ENCODE measurements around the gene KCTD19.

KCTD19 gene

DNA sequence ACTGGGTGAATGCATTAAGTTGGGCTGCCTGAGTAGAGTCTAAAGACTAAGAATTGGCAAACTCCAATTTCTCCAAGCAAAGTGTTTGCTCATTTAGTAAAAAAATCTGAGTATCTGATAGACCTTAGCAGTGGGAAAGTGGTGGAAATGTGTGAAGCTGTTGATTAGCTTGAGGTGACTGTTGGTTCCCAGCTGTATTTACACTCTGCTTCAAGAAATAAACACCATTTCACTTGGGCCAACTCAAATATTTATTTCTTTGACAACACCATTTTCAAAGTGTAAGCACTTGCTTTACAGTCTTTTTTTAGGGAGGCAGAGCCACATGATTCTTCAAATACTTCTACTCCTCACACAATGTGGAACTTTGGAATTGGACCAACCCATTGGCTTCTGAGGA, 8.7 kb downstream of the KCTD19 start:
- no peak for DNase-seq (ENCODE audit: low read depth in 2 of 2)

- no peak for DNase-seq (ENCODE audit: low read depth in 2 of 2)
Measured at GRCh38 chr16:67312719-67313118, 13.8 kb downstream of the KCTD19 start.

DNA sequence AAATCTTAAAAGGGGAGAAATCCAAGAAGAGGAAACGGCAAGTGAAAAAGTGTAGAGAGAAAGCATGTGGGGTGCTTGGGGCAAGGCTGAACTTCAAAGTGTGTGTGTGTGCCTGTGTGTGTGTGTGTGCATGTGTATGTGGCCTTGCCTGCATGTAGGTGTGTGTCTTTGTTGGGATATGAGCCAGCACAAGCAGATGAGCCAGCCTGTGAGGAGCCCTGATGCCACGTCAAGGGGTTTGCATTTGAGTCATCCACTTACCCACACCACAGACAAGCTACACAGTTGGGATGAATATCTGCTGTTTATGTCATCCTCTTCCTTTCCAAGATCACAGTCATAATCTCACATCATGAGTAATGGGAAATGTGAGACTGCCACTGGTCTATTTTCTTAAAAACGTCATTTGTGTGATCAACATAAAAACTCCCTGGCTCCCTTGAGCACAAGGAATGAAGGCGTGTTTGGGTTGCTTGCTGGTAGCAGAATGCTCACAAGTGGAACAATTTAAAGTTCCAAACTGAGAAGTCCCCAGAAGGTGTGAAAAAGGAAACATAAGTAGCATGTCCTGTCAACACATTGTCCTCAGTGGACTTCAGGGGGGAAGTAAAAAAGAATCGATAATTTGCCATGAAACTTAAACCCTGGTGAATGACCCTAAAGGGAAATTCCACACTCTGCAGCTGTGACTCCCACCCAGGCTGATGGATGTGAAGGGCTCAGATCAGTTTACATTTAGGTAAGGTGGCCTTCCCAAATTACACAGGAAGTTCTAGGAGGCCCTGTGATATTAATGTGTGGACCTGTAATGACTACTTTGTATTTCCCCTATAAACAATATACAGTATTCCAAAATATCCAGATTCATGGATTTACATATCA, 14.7 kb downstream of the KCTD19 start:
- peak in 1 of 2 donors; percentile 4 for DNase-seq (ENCODE audit: low read depth in 2 of 2)

- DNase-seq (ENCODE audit: low read depth in 2 of 2), result no peak
Measured at GRCh38 chr16:67310561-67310960, 16.0 kb downstream of the KCTD19 start.

DNA sequence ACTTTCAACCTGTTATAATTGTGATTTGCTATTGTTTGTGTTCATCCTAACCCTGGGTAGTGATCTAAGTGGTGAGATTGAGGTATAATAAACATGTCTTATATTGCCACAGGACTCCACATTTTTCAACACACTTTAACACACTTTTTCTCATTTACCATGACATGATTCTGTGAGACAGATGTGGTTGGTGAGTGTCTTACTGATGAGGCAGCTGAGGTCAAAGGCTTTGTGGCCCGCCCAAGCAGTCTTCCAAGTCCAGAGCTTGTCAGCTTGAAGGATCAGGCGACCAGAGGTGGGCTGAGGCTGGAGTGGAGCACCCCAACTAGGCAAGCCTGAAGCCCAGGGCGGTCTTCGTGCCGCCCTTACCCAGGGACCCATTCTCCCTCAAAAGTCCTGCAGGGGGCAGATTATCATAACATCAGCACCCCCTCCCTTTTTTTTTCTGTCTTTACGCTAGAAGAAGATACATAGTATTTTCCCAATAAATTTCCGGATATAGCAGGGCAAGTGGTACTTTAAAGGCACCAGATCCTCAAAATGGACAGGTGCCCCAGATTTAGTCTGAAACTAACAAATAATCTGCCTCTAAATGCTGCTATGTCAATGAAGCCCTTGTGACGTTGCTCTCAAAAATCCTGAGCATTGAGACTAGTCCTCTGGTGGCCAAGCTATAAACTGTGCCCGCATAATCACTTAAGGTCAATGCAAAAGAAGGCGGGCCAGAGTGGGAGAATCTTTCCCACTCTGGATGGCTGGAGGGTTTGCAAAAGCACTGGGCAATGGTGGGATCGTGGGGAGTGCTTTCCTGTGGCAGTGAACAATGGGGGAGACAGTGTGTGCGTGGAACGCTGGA, 21.1 kb downstream of the KCTD19 start:
- no peak for DNase-seq (ENCODE audit: low read depth in 2 of 2)

GRCh38 chr16:67304020-67304419, 22.5 kb downstream of the KCTD19 start:
- no peak for DNase-seq (ENCODE audit: low read depth in 2 of 2)

DNA sequence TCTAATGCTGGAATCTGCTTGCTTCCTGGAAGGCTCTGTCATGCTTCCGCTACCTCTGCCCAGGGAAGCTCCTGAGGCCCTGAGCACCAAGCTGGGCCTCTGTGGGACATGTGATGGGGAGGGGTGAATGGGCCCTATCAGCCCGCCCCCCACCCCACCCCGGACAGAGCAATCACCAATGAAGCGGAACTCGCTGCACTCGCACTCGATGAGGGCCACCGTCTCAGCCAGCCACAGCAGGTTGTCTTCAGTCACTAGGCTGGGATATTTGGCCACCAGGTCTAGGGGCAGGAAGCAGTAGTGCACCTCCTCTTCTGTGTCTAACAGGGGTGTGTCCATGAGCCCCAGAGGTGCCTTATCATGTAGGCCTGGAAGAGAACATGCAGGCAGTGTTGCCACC, 23.6 kb downstream of the KCTD19 start:
- no peak for DNase-seq (ENCODE audit: low read depth in 2 of 2)

DNA sequence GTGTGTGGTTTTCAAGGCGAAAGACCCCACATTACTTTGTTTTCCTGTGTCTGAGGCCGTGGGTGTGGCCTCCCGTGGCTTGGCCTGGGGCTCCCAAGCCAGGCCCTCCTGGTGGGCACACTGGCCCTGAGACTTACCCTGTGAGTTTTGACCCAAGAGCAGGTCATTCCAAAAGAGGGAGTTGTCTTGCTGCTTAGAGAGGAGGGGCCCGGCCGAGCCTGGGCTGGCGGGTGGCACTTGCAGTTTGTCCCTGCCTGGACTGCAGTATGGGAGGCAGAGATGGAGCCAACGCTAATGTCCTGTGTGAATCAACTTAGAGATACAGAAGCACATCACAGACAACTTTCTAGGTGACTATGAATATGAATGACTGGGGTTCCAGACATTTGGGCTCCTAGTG, 24.5 kb downstream of the KCTD19 start:
- DNase-seq (ENCODE audit: low read depth in 2 of 2), result no peak

GRCh38 chr16:67301080-67301782, 25.3 kb downstream of the KCTD19 start:
- no peak for DNase-seq (ENCODE audit: low read depth in 2 of 2)

- DNase-seq (ENCODE audit: low read depth in 2 of 2), result no peak
Measured at GRCh38 chr16:67299269-67299668, 27.3 kb downstream of the KCTD19 start.

- no peak for DNase-seq (ENCODE audit: low read depth in 2 of 2)
Measured at GRCh38 chr16:67298277-67298676, 28.3 kb downstream of the KCTD19 start.

DNA sequence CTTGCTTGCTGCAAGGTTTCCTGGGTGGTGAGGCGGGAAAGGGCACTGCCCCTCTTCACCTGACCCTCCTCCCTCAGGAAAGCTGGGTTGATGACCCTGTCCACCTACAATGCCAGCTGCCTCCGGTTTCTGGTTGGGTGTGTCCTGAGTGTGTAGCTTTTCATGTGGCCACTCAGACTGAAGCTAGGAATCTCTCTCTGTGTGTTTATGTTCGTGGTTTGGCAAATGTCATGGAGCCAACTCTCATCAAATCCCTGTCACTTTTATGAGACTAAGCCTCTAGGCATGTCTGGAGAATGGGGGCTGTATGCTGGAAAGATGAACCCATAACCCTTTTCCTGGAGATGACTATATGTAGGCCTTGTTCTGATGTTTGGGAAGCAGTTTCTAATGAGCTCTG, 30.1 kb downstream of the KCTD19 start:
- DNase-seq (ENCODE audit: low read depth in 2 of 2), result no peak

DNA sequence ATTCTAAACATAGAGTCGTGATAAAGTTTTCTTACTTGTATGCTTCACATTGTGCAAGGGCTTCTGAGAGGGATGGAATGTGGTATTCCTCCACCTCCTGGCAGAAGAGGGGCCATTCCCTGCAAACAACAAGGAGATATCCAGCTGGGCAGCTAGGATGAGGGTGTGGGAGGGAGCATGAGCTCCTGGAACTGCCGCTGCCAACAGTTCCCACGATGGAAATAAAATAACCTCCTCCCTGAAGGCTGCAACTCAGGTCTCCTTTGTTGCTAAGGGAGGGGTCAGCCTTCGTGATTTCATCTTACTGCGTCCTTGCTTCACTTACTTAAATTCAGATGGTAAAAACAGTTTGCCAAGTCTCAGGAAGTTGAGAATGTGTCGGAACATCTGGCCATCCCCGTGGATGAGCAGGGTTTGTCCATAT, 31.6 kb downstream of the KCTD19 start:
- no peak for DNase-seq (ENCODE audit: low read depth in 2 of 2)

GRCh38 chr16:67294171-67294757, 32.3 kb downstream of the KCTD19 start:
- DNase-seq (ENCODE audit: low read depth in 2 of 2), result no peak

- DNase-seq (ENCODE audit: low read depth in 2 of 2), result no peak
Measured at GRCh38 chr16:67291461-67291860, 35.1 kb downstream of the KCTD19 start.

DNA sequence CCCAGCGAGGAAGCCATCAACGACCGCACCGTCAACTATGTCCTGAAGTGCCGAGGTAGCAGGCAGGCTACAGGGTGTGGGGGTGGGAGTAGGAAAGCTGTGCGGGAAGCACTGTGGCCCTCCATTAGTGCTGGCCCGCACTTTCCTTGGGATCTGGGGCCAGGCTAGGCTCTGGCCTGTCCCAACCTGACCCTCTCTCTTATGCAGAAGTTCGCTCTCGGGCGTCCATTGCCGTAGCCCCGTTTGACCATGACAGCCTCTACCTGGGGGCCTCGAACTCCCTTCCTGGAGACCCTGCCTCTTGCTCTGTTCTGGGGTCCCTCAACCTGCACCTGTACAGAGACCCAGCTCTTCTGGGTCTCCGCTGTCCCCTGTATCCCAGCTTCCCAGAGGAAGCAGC, 38.6 kb downstream of the KCTD19 start:
- no peak for DNase-seq (ENCODE audit: low read depth in 2 of 2)

DNA sequence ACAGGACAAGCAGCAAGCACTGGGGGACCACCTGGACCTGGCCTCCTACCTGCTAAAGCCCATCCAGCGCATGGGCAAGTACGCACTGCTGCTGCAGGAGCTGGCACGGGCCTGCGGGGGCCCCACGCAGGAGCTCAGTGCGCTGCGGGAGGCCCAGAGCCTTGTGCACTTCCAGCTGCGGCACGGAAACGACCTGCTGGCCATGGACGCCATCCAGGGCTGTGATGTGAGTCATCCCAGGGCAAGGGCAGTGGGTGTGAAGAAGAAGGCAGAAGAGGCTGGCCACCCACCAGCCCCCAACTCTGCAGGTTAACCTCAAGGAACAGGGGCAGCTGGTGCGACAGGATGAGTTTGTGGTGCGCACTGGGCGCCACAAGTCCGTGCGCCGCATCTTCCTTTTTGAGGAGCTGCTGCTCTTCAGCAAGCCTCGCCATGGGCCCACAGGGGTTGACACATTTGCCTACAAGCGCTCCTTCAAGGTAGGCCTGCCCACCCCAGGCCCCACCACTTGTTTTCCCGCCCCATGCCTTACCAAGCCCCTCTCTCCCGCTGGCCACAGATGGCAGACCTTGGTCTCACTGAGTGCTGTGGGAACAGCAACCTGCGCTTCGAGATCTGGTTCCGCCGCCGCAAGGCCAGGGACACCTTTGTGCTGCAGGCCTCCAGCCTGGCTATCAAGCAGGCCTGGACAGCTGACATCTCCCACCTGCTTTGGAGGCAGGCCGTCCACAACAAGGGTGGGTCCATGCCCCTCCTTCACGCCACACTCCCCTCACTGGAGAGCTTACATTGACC, 39.9 kb downstream of the KCTD19 start:
- no peak for DNase-seq (ENCODE audit: low read depth in 2 of 2)

DNA sequence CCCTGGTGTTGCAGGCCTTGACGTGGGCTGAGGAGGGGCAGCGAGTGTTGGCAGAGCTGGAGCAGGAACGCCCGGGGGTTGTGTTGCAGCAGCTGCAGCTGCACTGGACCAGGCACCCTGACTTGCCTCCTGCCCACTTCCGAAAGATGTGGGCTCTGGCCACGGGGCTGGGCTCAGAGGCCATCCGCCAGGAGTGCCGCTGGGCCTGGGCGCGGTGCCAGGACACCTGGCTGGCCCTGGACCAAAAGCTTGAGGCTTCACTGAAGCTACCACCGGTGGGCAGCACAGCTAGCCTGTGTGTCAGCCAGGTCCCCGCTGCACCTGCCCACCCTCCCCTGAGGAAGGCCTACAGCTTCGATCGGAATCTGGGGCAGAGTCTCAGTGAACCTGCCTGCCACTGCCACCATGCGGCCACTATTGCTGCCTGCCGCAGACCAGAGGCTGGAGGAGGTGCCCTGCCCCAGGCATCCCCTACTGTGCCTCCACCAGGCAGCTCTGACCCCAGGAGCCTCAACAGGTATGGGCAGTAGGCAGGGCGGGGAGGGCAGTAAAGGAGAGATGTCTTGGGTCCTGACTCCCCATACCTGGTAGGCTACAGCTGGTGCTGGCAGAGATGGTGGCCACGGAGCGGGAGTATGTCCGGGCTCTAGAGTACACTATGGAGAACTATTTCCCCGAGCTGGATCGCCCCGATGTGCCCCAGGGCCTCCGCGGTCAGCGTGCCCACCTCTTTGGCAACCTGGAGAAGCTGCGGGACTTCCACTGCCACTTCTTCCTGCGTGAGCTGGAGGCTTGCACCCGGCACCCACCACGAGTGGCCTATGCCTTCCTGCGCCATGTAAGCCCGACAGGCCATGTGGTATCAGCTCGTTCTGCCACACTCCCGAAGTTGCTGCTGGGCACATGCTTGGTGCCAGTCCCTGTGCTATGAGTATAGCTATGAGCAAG, 41.6 kb downstream of the KCTD19 start:
- DNase-seq (ENCODE audit: low read depth in 2 of 2), result no peak

GRCh38 chr16:67283826-67284555, 42.5 kb downstream of the KCTD19 start:
- DNase-seq (ENCODE audit: low read depth in 2 of 2), result no peak

Data from stimulated activated CD8-positive, alpha-beta memory T cell treated with anti-CD3 and anti-CD28 coated beads, Interleukin-2, amount 100 ng/mL, for 1 hour (primary cell).